ENCODE results near the gene PRKCA.
A peak's percentile ranks its signal among the peaks of the same experiment; 100 is the strongest.
"Not testable (repeated sequence)": the region's sequence is repeated elsewhere in the genome, so short reads cannot be mapped to it uniquely, and the experiment has no call there.

PRKCA gene

DNA sequence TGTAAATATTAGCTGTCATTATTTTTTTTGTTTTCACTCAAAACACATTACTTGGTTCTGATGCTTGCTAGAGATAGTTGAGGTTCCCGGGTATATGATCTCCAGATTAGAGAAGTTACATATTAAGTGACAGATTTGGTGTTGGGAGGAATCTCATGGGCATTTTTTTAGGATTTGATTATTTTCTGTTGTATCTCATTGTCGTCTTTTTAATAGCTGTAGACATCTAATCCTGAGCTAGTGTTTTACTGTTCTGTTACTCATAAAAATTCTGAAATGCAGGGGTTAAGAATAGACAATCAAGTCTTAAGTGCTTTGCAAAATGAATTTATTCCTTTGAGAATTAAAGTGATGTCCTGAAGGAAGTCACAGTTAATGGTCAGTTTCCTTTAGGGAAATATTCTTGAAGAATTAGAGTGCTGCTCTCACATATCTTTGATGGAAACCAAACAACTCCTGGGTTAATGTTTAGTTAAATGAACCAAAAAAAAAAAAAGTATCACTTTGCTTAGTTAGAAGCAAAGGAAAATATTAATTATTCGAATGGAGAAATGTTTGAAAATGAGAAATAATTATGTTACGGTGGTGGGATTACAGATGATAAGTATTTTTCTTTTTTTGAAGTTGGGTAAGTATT, 280.8 kb downstream of the PRKCA start:
- DNase-seq: no peak

DNA sequence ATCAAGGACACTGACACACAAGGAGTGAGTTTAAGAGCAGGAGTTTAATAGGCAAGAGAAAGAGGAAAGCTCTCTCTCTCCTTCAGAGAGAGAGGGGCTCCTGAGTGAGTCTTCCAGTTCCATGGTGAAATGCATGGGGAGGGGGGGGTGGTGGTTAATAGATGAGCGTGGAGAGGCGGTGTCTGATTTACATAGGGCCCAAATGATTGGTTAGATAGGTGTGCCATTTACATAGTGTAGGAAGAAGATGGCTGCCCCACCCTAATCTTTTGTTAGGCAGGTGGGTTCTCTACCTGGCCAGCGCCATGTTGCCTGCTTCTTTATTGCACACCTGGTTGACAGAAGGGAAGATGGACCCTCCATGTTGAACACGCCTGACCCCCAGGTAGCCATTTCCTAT, 282.5 kb downstream of the PRKCA start:
- DNase-seq: no peak

DNA sequence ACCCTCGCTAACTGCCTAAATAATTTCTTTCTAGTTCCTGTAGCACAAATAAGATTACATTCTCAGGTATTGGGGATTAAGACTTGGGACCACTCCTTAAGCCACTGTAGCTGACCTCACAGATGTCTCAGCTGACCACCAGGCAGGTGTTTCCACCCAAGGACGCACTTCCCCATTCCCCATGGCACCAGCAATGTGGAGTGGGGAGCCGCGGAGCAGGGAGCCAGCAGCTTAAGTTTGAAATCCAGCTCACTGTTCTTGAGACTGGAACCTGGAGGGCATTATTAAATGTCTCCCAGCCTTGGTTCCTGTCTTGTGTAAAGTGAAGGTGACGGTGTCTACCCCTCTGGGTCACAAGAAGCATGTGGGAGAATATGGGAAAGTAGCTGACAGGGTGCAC, 283.1 kb downstream of the PRKCA start:
- DNase-seq: no peak

DNA sequence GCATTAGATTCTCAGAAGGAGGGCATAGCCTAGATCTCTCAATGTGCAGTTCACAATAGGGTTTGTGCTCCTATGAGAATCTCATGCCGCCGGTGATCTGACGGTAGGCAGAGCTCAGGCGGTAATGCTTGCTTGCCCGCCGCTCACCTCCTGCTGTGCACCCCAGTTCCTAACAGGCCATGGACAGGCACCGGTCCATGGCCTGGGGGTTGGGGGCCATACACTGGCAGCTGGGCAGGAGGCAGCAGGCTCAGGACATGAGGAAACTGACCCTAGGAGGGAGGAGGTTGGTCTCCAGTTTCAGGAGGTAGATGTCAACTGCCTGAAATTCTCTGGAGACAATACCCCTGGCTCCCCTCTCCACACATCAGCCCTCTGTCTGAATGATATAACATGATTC, 287.5 kb downstream of the PRKCA start:
- no peak for DNase-seq

DNA sequence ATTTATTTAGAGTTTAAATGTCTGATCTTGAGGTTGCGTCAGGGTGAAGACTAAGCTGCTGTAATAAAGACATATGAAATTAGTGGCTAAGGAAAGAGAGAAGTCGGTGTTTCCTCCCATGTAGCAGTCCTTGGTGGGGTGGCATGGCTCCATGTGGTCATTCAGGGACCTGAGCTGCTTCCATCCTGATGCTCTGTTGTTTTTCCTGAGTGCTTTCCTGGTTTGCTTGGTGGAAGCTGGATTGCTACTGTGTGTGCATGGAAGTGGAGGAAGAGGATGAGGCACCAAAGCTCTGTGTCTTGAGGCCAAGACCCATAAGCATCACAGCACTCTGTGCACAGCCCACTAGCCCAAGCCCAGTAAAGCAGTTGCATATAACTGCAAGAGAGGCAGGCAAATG, 290.7 kb downstream of the PRKCA start:
- DNase-seq: no peak

DNA sequence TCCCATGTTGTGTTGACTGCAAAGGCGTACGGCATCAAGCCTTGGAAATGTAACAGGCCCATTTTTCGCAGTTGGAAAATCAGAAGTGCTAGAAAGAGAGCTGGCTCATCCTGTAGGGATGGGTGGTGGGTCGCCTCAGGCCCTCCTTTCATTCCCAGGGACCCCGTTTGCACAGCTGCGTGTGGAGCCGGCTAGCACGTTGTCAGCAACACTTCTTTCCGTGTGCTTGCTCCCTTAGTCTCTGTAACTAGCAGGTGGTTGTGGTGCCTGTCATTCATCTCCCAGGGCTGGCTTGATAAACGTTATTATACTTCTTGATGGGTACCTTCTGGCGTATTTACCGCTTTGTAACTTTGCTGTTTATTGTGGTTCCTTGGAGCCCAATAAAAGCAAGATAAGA, 293.5 kb downstream of the PRKCA start:
- DNase-seq: no peak

DNA sequence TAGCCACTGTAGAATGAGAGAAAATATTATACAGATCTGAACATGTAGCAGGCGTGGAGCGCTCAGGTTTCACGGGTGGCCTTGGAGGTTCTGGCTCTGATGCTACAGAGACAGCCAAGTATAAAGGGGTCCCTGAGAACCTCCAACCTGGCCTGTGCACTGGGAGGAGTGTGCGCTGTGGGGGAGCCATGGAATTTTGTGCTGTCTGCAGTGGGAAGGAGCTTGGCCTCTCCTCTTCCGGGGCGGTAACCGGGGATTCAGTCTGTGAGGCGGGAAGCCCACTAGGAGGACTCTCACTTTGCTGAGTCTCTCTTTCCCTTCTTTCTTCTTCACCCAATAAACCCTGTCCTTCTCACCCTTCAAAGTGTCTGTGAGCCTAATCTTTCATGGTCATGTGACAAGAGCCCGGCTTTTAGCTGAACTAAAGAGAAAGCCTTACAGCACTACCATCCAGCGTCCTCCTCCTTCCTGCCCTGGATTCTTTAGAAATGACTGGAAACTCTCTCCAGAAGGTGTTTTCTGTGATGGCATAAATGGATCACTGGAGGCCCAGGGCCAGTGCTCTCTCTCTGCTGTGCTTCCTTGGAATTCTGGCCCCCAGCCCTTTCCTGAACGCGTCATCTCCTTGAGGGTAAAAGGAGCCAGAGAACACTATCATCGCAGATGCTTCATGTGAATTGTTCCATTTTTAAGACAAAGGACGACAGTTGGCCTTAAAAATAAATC, 300.4 kb downstream of the PRKCA start:
- no peak for DNase-seq

DNA sequence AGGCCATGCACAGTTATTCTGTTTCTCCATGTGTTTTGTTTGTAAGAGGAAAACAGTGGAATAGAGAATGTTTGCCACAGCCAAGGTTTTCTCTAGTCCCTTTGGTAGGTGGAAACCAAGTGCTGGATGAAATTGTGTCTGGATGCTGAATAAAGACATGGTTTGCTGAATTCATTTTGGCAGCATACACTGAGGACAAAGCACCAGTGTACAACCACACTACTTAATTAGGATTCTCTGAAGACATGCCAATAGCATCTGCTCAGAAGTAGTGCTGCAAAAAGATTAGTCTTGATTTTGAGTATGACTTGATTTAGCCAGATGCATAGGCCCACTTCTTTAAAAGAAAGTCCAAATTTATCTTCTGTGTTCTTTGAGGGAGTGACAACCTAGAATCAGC, 302.0 kb downstream of the PRKCA start:
- DNase-seq: no peak

DNA sequence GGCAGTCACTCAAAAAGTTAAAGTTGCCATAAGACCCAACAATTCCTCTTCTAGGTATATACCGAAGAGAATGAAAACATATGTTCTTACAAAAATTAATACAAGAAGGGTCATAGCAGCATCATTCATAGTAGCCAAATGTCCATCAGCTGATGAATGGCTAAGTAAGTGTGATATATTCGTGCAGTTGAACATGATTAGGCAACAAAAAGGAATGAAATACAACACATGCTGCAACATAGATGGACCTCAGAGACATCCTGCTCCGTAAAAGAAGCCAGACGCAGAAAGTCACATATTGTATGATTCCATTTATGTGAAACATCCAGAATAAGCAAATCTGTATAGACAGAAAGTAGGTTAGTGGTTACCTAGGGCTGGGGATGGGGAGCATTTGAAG, 303.1 kb downstream of the PRKCA start:
- no peak for DNase-seq

DNA sequence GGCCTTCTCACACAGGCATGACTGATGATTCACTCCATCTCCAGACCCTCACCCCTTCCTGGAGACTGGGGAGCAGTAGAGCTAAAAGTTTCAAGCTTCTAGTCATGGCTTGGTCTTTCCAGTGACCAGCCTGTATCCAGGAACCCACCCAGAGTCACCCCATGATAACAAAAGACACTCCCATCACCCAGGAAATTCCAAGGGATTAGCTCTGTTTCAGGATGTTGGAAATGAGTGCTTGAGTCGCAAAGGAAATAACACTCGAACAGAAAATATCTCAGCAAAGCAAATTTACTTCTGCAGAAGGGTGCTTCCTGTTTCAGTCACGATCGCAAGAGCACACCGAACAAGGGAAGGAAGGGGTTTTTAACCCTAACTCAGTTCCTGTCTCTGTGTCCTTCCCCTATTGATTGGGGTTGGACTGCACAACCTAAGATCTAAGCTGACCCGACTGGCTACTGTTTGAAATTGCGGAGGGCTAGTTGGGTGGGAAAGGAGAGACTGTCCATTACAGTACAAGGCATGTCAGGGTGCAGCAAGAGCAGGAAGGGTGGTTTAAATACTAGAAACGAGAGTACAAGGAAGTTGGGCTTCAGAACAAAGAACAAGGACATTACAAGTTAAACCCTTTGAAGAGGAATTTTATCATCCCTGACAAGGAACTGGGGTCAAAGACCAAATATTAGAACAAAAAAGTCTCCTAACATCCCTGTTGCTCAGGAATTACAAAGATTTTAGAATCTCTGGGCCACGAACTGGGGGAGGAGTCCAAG, 308.1 kb downstream of the PRKCA start:
- DNase-seq: no peak

DNA sequence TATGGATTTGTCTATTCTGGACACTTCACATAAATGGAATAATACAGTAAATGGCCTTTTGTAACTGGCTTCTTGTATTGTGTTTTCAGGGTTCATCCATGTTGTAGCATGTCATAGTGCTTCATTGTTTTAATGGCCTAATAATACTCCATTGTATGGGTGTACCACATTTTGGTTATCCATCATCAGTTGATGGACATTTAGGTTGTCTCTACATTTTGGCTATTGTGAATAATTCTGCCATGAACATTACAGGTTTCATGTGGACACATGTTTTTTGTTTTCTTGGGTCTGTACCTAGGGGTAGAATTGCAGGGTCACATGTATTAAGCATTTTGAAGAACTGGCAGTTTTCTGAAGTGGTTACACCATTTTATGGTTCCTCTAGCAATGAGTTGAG, 309.0 kb downstream of the PRKCA start:
- no peak for DNase-seq

DNA sequence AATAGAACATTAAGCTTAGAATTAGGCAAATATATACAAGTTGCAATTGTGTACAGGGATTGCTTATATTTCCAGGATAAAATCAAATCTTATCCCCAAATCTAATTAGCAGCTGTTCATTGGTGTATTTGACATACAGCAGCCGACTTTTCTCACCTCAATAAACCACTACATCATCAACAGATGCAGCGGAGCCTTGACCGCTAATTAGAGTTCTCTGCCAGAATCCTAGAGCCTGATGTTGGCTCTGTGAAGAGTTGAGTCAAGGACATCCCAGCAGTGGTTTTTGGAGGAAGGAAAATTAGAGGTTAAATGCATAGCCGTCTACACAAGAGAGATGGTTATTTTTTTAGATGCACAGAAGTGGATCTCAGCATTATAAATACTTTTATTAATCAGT, 310.6 kb downstream of the PRKCA start:
- peak; percentile 29 for DNase-seq

DNA sequence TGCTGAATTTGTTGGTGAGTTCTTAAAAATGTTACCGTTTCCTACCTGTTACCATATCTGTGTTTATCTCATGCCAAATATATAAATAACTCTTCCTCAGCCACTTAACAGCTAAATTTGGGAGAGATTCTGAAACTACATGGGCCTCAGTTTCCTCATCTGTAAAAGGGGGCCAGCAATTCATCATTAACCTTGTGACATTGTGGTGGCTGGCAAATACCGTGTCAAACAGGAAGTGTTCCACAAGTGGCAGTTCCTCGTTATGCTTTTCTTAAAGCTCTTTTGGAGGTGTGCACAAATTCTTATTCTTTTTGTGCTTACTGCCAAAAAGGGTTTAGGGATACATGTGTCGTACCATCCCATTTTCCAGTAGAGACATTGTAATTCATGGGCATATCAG, 312.1 kb downstream of the PRKCA start:
- no peak for DNase-seq

DNA sequence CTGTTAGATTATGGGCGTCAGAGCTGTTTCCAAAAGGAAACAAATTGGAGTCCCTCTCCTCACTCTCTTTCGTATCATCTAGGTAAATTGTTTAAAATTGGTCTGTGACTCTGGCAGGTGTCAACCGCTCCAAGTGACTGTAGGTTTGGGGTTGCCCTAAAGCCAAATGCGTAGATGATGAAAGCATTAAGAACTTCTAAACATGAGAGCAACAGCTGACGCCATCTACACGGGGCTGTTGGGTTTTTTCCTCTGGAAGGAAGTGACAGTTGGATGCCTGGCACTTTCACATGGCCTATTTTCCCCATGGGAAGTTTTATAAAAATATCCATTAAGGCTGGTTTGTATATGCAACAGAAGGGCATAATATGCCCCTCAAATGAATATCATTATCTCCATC, 316.8 kb downstream of the PRKCA start:
- no peak for DNase-seq

DNA sequence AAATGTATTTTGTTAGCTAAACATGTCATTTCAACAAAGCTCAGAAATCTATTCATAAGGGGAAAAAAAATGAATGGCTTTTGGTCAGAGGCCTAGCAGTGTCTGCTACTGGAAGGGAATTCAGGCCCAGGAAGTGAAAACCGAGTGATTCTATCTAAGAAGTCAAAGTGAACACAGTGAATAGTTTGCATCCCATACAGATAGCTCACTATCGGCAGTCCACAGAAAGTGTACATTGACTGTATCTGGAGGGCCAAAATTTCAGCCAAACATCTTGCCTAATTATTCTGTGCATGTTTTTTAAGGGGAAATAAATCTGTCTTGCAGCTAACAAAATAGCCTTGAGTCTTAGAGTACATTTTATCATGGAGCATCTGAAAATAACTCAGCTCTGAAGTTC, 318.1 kb downstream of the PRKCA start:
- no peak for DNase-seq

DNA sequence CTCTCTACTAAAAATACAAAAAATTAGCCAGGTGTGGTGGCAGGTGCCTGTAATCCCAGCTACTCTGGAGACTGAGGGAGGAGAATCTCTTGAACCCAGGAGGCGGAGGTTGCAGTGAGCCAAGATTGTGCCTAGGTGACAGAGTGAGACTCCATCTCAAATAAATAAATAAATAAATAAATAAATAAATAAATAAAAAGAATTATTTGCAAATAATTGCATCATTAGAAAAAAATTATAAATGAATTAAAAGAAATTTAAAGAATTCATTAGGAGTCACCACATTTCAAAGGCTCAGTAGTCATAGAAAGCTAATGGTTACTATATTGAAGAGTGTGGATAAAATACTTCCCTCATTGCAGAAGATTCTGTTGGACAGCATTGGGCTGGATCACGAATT, 322.2 kb downstream of the PRKCA start:
- not testable (repeated sequence) for DNase-seq

DNA sequence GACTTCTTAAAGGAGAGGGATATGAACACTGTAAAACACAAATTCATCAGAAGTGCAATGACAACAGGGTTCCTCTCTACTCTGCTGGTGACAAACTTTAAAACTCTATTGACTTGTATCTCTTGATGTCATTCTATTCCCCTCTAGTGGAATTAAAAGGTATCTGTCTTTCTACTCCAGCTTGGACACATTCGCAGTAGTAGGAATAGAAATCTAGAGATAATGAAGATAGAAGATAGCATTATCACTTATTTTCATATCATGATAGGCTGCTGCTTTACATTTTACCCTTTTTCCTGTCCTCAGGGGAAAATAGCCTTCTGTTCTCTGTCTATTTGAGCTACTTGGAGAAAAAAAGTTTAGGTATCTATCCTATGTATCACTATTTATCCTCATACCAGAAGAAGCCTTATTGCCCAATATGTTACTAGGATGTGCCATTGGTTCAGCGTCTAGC, 322.9 kb downstream of the PRKCA start:
- peak; percentile 63 for DNase-seq

DNA sequence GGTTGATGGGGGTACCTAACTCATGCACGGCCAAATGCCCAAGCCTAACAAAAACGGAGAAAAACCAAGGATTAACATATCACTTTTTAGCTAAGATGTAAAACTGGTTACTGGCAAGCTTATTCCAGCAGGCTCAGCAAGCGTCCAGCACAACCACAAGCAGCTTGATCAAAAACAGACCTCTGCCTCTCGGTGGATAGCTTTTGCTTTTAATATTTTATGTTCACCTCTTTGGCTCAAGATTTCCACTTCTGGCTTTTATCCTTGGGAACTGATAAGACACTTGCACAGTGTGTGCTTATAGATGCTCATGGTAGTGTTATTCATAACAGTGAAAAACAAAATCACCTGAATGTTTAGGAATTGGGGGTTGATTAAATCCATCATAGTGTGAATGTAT, 325.6 kb downstream of the PRKCA start:
- DNase-seq: no peak

DNA sequence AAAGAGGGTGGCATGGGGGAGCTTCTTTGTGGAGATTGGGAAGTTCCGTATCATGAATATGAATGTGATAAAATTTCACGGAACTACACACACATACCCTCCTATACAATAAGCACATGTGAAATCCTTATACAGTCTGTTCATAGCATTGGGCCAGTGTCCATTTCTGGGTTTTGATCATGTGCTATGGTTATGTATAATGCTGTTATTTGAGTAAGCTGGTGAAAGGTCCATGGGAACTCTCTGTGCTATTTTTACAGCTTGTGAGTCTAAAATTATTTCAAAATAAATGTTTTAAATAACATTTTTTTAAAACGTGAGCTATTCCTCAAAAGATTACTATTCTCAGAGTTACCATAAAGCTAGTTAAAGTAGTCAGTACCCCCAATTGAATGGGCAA, 327.3 kb downstream of the PRKCA start:
- no peak for DNase-seq

DNA sequence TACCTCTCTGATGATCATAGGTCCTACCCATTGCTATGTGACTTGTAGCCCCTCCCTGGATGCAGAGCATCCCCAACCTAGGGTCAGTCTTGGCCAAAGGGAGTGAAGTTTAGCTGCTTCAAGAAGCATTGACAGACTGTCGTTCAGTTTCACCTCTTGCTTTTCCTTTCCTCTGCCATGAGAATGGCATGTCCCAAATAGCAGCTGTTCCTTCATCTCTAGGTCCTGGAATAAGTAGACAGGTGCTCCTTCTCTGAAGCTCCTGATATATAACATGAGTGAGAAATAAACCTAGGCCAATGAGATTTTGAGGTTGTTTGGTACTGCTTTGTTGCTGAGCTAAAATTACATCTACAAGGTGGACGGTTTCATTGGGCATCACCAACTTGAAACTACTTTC, 328.0 kb downstream of the PRKCA start:
- no peak for DNase-seq

DNA sequence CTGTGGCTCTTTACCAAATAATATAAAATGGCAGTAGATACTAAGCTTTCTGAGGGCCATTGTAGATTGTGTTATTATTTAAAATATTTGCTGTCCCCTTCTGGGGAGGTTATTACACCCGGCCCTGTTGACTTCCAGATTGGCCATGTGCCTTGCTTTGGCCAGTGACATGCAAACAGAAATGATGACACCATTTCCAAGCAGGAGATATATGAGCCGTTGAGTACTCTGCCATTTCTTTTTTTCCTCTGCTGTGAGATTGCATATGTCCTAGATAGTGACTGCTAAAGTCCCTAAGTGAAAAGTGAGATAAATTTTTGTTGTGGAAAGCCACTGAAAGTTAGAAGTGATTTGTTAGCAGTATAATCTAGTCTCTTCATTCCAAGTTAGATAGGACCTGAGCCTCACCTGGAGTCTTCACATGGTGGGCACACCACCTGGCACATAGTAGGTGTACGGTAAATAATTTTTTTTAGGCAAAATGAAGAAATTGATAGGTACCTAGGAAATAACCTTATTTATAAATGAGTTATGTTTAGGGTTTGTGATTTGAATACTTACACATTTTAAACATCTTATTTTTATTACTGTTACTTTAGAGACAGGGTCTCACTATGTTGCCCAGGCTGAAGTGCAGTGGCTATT, 328.5 kb downstream of the PRKCA start:
- DNase-seq: no peak

DNA sequence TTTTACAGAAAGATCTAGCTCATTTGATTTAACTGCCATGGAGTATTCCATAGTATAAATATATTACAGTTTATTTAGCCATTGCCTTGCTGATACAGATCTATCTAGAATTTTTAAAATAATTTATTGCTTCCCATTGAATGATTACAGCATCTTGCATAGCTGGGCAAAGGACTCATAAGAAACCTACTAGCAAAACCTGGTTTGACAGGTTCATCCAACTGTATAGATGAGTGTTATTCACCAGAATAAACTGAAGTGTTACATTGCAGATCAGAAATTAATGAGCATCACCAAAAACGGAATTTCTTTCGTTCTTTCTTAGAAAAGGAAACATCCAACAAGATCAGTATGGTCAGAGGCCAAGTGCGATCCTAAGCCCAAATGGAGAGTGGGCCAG, 330.3 kb downstream of the PRKCA start:
- DNase-seq: no peak

DNA sequence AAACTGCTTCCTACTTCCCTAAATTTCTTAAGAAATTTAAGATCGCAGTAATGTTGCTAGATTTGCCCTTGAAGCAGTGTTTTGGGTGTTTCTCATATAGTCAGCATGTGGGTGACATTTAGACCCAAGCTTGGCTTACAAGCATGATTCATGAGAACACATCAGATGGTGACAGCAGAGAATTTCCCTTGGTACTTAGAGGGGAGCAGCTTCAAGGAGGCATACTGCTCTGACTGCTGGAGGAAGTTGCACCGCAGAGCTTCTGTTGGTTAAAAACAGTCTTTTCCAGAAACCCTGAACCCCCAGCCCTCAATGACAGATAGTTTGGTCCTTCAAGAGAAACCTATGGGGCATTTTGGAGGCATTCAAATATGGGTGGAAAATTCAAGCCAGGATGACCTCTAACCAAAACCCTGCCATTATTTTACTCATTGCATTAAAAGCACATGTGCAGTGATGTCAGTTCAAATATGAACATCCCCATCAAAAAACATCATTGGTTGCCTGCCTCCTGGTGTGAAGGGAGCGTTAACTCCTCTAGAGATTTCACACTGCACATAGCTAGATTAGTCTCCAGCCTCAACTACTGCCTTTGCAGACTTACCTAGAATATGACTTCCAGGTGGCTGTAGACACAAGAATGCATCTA, 331.0 kb downstream of the PRKCA start:
- DNase-seq: peak; percentile 15

Data from NCI-H69 (cell line).